OCI-LY1 (cell line): ENCODE measurements around the gene CRISPLD2.
"Not testable (repeated sequence)": the region's sequence is repeated elsewhere in the genome, so short reads cannot be mapped to it uniquely, and the experiment has no call there.

ENCODE experiments used
- H2AFZ ChIP-seq: fragments of 200-600 bp; sonication (generic), shearing (Covaris generic); 2 replicates; pipeline ENCODE4 v1.6.0; 2014; ENCODE audit warnings: antibody characterized with exemption, mild to moderate bottlenecking, low read length
- H3F3A ChIP-seq: fragments of 200-600 bp; sonication (generic), shearing (Covaris generic); 2 replicates; pipeline ENCODE4 v1.6.0; 2014; ENCODE audit warnings: mild to moderate bottlenecking, antibody characterized with exemption, low read length, moderate library complexity; ENCODE audit not compliant: insufficient read depth
- H3K27ac ChIP-seq: fragments of 200-600 bp; sonication (generic); 2 replicates; pipeline ENCODE4 v1.5.1; 2014; ENCODE audit warnings: low read length, mixed run types, mild to moderate bottlenecking, low read depth; ENCODE audit not compliant: poor library complexity, severe bottlenecking
- H3K27me3 ChIP-seq: fragments of 200-600 bp; sonication (generic); 2 replicates; pipeline ENCODE4 v1.6.0; 2014; ENCODE audit warnings: antibody characterized with exemption, mild to moderate bottlenecking, low read length, moderate library complexity; ENCODE audit not compliant: insufficient read depth
- H3K36me3 ChIP-seq: fragments of 200-600 bp; sonication (generic); 2 replicates; pipeline ENCODE4 v1.6.1; 2014; ENCODE audit warnings: mild to moderate bottlenecking, antibody characterized with exemption, low read length, moderate library complexity, mixed read lengths; ENCODE audit not compliant: insufficient read depth
- H3K4me1 ChIP-seq: fragments of 200-600 bp; sonication (generic); 2 replicates; pipeline ENCODE4 v1.5.1; 2014; ENCODE audit warnings: mild to moderate bottlenecking, low read length, moderate library complexity; ENCODE audit not compliant: insufficient read depth, severe bottlenecking
- H3K4me2 ChIP-seq: fragments of 200-600 bp; sonication (generic), shearing (Covaris generic); 2 replicates; pipeline ENCODE4 v1.6.1; 2014; ENCODE audit warnings: low read length
- H3K4me3 ChIP-seq: fragments of 200-600 bp; sonication (generic); 2 replicates; pipeline ENCODE4 v1.5.1; 2014; ENCODE audit warnings: low read length, low read depth, mild to moderate bottlenecking, mixed read lengths; ENCODE audit not compliant: poor library complexity, severe bottlenecking
- H3K79me2 ChIP-seq: fragments of 200-600 bp; shearing (Covaris generic); 2 replicates; pipeline ENCODE4 v1.6.1; 2016; ENCODE audit warnings: mixed run types, low read length, mixed read lengths; ENCODE audit not compliant: insufficient read depth
- H3K9ac ChIP-seq: fragments of 200-600 bp; sonication (generic), shearing (Covaris generic); 2 replicates; pipeline ENCODE4 v1.6.1; 2014; ENCODE audit warnings: mild to moderate bottlenecking, low read length, mixed read lengths
- H3K9me2 ChIP-seq: fragments of 200-600 bp; sonication (generic), shearing (Covaris generic); 2 replicates; pipeline ENCODE4 v1.6.1; 2014; ENCODE audit warnings: low read depth, mild to moderate bottlenecking, low read length, mixed read lengths
- H3K9me3 ChIP-seq: fragments of 200-600 bp; shearing (Covaris generic); 2 replicates; pipeline ENCODE4 v1.6.1; 2014; ENCODE audit warnings: low read length, mixed read lengths
- H4K20me1 ChIP-seq: fragments of 200-600 bp; sonication (generic), shearing (Covaris generic); 2 replicates; pipeline ENCODE4 v1.6.0; 2016; ENCODE audit warnings: mild to moderate bottlenecking, low read length; ENCODE audit not compliant: insufficient read depth
- EZH2 ChIP-seq: fragments of 200-600 bp; sonication (generic), shearing (Covaris generic); IDR thresholded peaks from 2 replicates; pipeline ENCODE4 v1.8.0; 2017; ENCODE audit warnings: borderline replicate concordance, mixed run types, mild to moderate bottlenecking, antibody characterized with exemption, low read length, moderate library complexity, mixed read lengths
- TF ChIP-seq, protein P1 (sequence below): fragments of 200-600 bp; sonication (generic), shearing (Covaris generic); IDR thresholded peaks from 2 replicates; pipeline ENCODE4 v1.5.1; 2017; ENCODE audit warnings: mild to moderate bottlenecking, antibody characterized with exemption, low read length, moderate library complexity, mixed read lengths

Gene CRISPLD2

DNA sequence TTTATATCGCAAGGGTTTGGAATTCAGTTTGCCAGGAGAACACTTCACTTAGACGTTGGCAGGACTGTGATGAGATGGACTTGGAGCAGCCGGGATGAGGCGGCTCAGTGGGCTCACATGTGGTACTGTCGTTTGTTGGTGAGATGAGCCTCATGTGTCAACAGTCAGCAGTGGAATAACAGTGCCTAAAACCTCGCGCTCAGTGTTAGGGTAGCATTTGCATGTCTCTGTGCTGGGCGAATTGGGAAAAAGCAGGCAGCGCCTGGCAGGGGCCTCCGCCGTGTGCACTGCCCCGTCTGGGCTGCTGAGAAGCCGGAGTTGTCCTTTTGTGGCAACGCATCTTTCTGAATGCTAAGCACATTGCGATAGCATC, 49.7 kb downstream of the CRISPLD2 start:
- Histone ChIP-seq H3K79me2 (no peaks in the 10 kb centered on the region), H2AFZ (no peak overlapping the region), H3K4me2 (no peak overlapping the region), H3K9ac (no peak overlapping the region), H3K27ac (no peak overlapping the region), H3F3A (no peaks in the 10 kb centered on the region), H3K36me3 (no peaks in the 10 kb centered on the region), H3K4me3 (no peak overlapping the region), H3K9me3 (no peaks in the 10 kb centered on the region), H3K27me3 (no peaks in the 10 kb centered on the region; the same call in 1 of the 2 replicates), H3K9me2 (no peaks in the 10 kb centered on the region), H3K4me1 (no peaks in the 10 kb centered on the region), H4K20me1 (no peaks in the 10 kb centered on the region)
- TF ChIP-seq, protein P1, sequence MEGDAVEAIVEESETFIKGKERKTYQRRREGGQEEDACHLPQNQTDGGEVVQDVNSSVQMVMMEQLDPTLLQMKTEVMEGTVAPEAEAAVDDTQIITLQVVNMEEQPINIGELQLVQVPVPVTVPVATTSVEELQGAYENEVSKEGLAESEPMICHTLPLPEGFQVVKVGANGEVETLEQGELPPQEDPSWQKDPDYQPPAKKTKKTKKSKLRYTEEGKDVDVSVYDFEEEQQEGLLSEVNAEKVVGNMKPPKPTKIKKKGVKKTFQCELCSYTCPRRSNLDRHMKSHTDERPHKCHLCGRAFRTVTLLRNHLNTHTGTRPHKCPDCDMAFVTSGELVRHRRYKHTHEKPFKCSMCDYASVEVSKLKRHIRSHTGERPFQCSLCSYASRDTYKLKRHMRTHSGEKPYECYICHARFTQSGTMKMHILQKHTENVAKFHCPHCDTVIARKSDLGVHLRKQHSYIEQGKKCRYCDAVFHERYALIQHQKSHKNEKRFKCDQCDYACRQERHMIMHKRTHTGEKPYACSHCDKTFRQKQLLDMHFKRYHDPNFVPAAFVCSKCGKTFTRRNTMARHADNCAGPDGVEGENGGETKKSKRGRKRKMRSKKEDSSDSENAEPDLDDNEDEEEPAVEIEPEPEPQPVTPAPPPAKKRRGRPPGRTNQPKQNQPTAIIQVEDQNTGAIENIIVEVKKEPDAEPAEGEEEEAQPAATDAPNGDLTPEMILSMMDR, result no peak
- no peak for TF ChIP-seq EZH2

DNA sequence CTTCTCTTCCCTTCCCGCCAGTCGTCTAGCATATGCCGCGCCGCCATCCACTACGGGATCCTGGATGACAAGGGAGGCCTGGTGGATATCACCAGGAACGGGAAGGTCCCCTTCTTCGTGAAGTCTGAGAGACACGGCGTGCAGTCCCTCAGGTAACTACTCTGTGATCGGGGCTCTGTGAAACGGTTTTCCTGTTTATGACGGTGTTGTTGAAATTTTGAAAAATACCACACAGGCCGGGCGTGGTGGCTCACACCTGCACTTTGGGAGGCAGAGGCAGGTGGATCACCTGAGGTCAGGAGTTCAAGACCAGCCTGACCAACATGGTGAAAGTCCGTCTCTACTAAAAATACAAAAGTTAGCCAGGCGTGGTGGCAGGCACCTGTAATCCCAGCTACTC, 53.2 kb downstream of the CRISPLD2 start:
- H3K9me3 ChIP-seq, H3F3A ChIP-seq, H3K4me1 ChIP-seq, H3K79me2 ChIP-seq, H3K36me3 ChIP-seq, H2AFZ ChIP-seq, H3K27ac ChIP-seq, H3K4me3 ChIP-seq, H3K27me3 ChIP-seq, H3K4me2 ChIP-seq, H3K9me2 ChIP-seq, H3K9ac ChIP-seq, H4K20me1 ChIP-seq: not testable (repeated sequence)

DNA sequence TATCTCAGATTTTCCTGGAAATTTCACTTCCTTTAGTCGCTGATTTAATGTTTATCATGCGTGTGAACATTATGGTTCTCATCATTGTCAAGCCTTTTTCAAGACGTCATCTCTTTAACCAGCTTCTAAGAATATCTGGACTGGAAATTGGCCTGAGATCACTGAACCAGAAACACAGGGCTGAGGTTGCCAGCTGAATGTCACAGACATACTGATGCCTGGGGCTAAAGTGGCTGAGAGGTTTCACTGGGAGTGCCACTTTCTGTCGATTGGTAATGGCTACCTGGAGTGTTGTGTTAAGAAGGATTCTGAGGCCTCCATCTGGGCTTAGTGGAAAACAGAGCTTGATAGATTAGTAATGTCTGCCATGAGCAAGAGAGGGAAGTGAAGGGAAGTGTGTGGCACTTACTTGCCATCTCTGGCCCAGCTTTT, 54.2 kb downstream of the CRISPLD2 start:
- H2AFZ ChIP-seq, result no peak overlapping the region

DNA sequence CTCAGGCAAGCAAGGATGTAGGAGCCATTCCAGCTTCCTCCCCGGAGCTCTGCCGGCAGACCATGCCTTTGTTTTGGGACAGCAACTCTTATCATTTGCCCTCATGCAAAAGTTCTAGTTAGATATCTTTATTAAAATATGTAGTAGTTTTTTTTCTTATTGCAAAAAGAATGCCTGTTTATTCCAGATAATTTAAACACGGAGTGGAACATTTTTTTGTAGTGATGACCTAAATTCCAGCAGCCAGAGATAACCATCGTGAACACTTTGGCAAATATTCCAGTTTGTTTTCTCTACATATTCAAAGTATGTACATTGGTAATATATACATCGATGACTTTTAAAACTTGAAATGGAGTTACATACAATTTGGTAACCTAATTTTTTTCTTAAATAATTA, 54.8 kb downstream of the CRISPLD2 start:
- Histone ChIP-seq H3K4me3 (no peak overlapping the region), H3K4me1 (no peaks in the 10 kb centered on the region)
- no peak for TF ChIP-seq EZH2

More for the DNA sequence above, 54.2 kb downstream of the CRISPLD2 start:
- Histone ChIP-seq H3K9me3 (no peaks in the 10 kb centered on the region), H4K20me1 (no peaks in the 10 kb centered on the region), H3K4me3 (no peak overlapping the region), H3K9me2 (no peaks in the 10 kb centered on the region), H3K27me3 (no peaks in the 10 kb centered on the region), H3K36me3 (no peaks in the 10 kb centered on the region), H3K27ac (no peak overlapping the region), H3K9ac (no peak overlapping the region), H3K4me1 (no peaks in the 10 kb centered on the region), H3F3A (no peaks in the 10 kb centered on the region), H3K4me2 (no peak overlapping the region), H3K79me2 (no peaks in the 10 kb centered on the region)
- TF ChIP-seq, protein P1, result no peak
- no peak for TF ChIP-seq EZH2

More for the DNA sequence above, 54.8 kb downstream of the CRISPLD2 start:
- H3K27me3 ChIP-seq, result no peaks in the 10 kb centered on the region
- no peaks in the 10 kb centered on the region for H3F3A ChIP-seq
- no peaks in the 10 kb centered on the region for H3K9me2 ChIP-seq
- no peak overlapping the region for H3K9ac ChIP-seq
- no peaks in the 10 kb centered on the region for H4K20me1 ChIP-seq
- H2AFZ ChIP-seq, result no peak overlapping the region
- H3K36me3 ChIP-seq, result no peaks in the 10 kb centered on the region
- no peak overlapping the region for H3K4me2 ChIP-seq
- no peaks in the 10 kb centered on the region for H3K79me2 ChIP-seq
- H3K9me3 ChIP-seq, result no peaks in the 10 kb centered on the region
- no peak overlapping the region for H3K27ac ChIP-seq
